HL-60 (cell line): Measurements from ENCODE around the gene PPM1H.

Experiments
- CTCF ChIP-seq: IDR thresholded peaks from one replicate; pipeline ENCODE4 v1.5.1; 2011; ENCODE audit warnings: low read length, control low read depth, inconsistent platforms; ENCODE audit not compliant: insufficient read depth
- GABPA ChIP-seq: IDR thresholded peaks from 2 replicates; pipeline ENCODE4 v1.6.1; 2012; ENCODE audit warnings: low read depth
- POLR2AphosphoS5 ChIP-seq: IDR thresholded peaks from 2 replicates; pipeline ENCODE4 v1.6.1; 2012; ENCODE audit warnings: low read depth
- REST ChIP-seq: IDR thresholded peaks from 2 replicates; pipeline ENCODE4 v1.6.1; 2012; ENCODE audit warnings: low read depth; ENCODE audit not compliant: insufficient replicate concordance
- SPI1 ChIP-seq: IDR thresholded peaks from 2 replicates; pipeline ENCODE4 v1.6.1; 2012; ENCODE audit warnings: low read depth, mild to moderate bottlenecking, borderline replicate concordance

- TF ChIP-seq CTCF (no peak), REST (no peak), GABPA (no peak), POLR2AphosphoS5 (no peak), SPI1 (no peak)
Measured at GRCh38 chr12:62977418-62977817, 42.5 kb upstream of the PPM1H start.
